Loucy (cell line): Measurements from ENCODE around the gene CABP2.
"Not testable (repeated sequence)": the region's sequence is repeated elsewhere in the genome, so short reads cannot be mapped to it uniquely, and the experiment has no call there.

ENCODE experiments used
- EZH2phosphoT487 ChIP-seq: fragments of 200-600 bp; IDR thresholded peaks from 2 replicates; pipeline ENCODE4 v1.6.1; 2018; ENCODE audit warnings: antibody characterized with exemption, mild to moderate bottlenecking, moderate library complexity, borderline replicate concordance
- TF ChIP-seq, protein P1 (sequence below): fragments of 200-600 bp; sonication (generic); conservative IDR thresholded peaks from 2 replicates; pipeline ENCODE4 v1.5.1; 2014; ENCODE audit warnings: mild to moderate bottlenecking, antibody characterized with exemption, low read length

DNA sequence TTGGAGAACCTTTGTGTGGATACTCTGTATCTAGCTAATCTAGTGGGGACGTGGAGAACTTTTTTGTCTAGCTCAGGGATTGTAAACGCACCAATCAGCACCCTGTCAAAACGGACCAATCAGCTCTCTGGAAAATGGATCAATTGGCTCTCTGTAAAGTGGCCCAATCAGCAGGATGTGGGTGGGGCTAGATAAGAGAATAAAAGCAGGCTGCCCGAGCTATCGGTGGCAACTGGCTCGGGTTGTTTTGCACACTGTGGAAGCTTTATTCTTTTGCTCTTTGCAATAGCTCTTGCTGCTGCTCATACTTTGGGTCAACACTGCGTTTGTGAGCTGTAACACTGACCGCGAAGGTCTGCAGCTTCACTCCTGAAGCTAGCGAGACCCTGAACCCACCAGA lies 46.6 kb downstream of the CABP2 start:
- TF ChIP-seq, protein P1, sequence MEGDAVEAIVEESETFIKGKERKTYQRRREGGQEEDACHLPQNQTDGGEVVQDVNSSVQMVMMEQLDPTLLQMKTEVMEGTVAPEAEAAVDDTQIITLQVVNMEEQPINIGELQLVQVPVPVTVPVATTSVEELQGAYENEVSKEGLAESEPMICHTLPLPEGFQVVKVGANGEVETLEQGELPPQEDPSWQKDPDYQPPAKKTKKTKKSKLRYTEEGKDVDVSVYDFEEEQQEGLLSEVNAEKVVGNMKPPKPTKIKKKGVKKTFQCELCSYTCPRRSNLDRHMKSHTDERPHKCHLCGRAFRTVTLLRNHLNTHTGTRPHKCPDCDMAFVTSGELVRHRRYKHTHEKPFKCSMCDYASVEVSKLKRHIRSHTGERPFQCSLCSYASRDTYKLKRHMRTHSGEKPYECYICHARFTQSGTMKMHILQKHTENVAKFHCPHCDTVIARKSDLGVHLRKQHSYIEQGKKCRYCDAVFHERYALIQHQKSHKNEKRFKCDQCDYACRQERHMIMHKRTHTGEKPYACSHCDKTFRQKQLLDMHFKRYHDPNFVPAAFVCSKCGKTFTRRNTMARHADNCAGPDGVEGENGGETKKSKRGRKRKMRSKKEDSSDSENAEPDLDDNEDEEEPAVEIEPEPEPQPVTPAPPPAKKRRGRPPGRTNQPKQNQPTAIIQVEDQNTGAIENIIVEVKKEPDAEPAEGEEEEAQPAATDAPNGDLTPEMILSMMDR = not testable (repeated sequence)
- TF ChIP-seq EZH2phosphoT487 = not testable (repeated sequence)
